Neuron (in vitro differentiated cells): Measurements from ENCODE around the gene PSMB3.
A peak's percentile ranks its signal among the peaks of the same experiment; 100 is the strongest.

Source experiments
- H2AFZ ChIP-seq: one replicate; pipeline ENCODE4 v1.6.1; 2013; ENCODE audit warnings: low read depth, mild to moderate bottlenecking, inconsistent platforms, low read length, moderate library complexity
- H3K27me3 ChIP-seq: one replicate; pipeline ENCODE4 v1.6.1; 2013; ENCODE audit warnings: low read length; ENCODE audit not compliant: insufficient read depth
- H3K36me3 ChIP-seq: one replicate; pipeline ENCODE4 v1.6.1; 2013; ENCODE audit warnings: low read length; ENCODE audit not compliant: insufficient read depth
- H3K4me1 ChIP-seq: one replicate; pipeline ENCODE4 v1.6.1; 2013; ENCODE audit warnings: low read length; ENCODE audit not compliant: insufficient read depth
- H3K4me3 ChIP-seq: 2 replicates; pipeline ENCODE4 v1.5.1; 2013; ENCODE audit warnings: mild to moderate bottlenecking, low read length, moderate library complexity
- H3K9me3 ChIP-seq: one replicate; pipeline ENCODE4 v1.6.1; 2013; ENCODE audit warnings: low read length

The PSMB3 gene

GRCh38 chr17:38794221-38794620, 41.7 kb downstream of the PSMB3 start:
- Histone ChIP-seq H3K4me3 (no peak overlapping the region), H2AFZ (no peak overlapping the region), H3K4me1 (peaks cover 27% of the 10 kb centered on the region), H3K9me3 (no peaks in the 10 kb centered on the region), H3K27me3 (no peaks in the 10 kb centered on the region), H3K36me3 (peaks cover 24% of the 10 kb centered on the region)

GRCh38 chr17:38796451-38797157, 44.1 kb downstream of the PSMB3 start:
- peaks cover 22% of the 10 kb centered on the region for H3K4me1 ChIP-seq
- peaks cover 31% of the 10 kb centered on the region for H3K36me3 ChIP-seq
- no peak overlapping the region for H3K4me3 ChIP-seq
- no peak overlapping the region for H2AFZ ChIP-seq
- no peaks in the 10 kb centered on the region for H3K27me3 ChIP-seq
- H3K9me3 ChIP-seq: no peaks in the 10 kb centered on the region

- Histone ChIP-seq H3K27me3 (no peaks in the 10 kb centered on the region), H2AFZ (no peak overlapping the region), H3K9me3 (no peaks in the 10 kb centered on the region), H3K36me3 (peaks cover 34% of the 10 kb centered on the region), H3K4me1 (peaks cover 22% of the 10 kb centered on the region), H3K4me3 (no peak overlapping the region)
These were observed 44.6 kb downstream of the PSMB3 start for GRCh38 chr17:38797158-38797490.

GRCh38 chr17:38797828-38798227, 45.3 kb downstream of the PSMB3 start:
- H3K9me3 ChIP-seq: no peaks in the 10 kb centered on the region
- peaks cover 22% of the 10 kb centered on the region for H3K4me1 ChIP-seq
- H3K27me3 ChIP-seq: no peaks in the 10 kb centered on the region
- no peak overlapping the region for H2AFZ ChIP-seq
- peaks cover 34% of the 10 kb centered on the region for H3K36me3 ChIP-seq
- H3K4me3 ChIP-seq: peak overlapping the region; percentile 97

- Histone ChIP-seq H3K4me3 (peak overlapping the region; percentile 97), H3K36me3 (peaks cover 38% of the 10 kb centered on the region), H2AFZ (no peak overlapping the region), H3K27me3 (no peaks in the 10 kb centered on the region), H3K9me3 (no peaks in the 10 kb centered on the region), H3K4me1 (peaks cover 22% of the 10 kb centered on the region)
These were observed 46.3 kb downstream of the PSMB3 start for GRCh38 chr17:38798614-38799500.

GRCh38 chr17:38799501-38800236, 47.1 kb downstream of the PSMB3 start, which contains the start of gene PIP4K2B:
Gene PIP4K2B, minus strand, starts transcription at chr17:38799556. Its CDS starts 132 bp downstream, at chr17:38799424.
- Histone ChIP-seq H3K36me3 (peaks cover 43% of the 10 kb centered on the region), H3K27me3 (no peaks in the 10 kb centered on the region), H2AFZ (no peak within 1 kb of the TSS), H3K4me1 (peaks cover 22% of the 10 kb centered on the region), H3K9me3 (no peaks in the 10 kb centered on the region), H3K4me3 (peak within 1 kb of the TSS; percentile 97)

GRCh38 chr17:38800237-38800760, 47.8 kb downstream of the PSMB3 start:
- no peak overlapping the region for H2AFZ ChIP-seq
- peak overlapping the region; percentile 97 for H3K4me3 ChIP-seq
- H3K36me3 ChIP-seq: peaks cover 44% of the 10 kb centered on the region
- no peaks in the 10 kb centered on the region for H3K9me3 ChIP-seq
- H3K27me3 ChIP-seq: no peaks in the 10 kb centered on the region
- peaks cover 22% of the 10 kb centered on the region for H3K4me1 ChIP-seq

- H3K4me1 ChIP-seq: no peaks in the 10 kb centered on the region
- H3K9me3 ChIP-seq: no peaks in the 10 kb centered on the region
- no peaks in the 10 kb centered on the region for H3K27me3 ChIP-seq
- peaks cover 58% of the 10 kb centered on the region for H3K36me3 ChIP-seq
- no peak overlapping the region for H2AFZ ChIP-seq
- H3K4me3 ChIP-seq: no peak overlapping the region
These were observed 57.3 kb downstream of the PSMB3 start for GRCh38 chr17:38809828-38810227.
